HG03457 (cell line): Measurements from ENCODE around the gene FAM193B.

Source experiments
- ATAC-seq: cut with Tn5 transposase; IDR thresholded peaks from one replicate; pipeline ENCODE4 v1.9.1; 2021; ENCODE audit warnings: moderate number of reproducible peaks; ENCODE audit not compliant: unreplicated experiment

FAM193B gene

GRCh38 chr5:177554474-177555111, at the start of gene FAM193B:
TSS of gene FAM193B (minus strand) at chr5:177554563. CDS start at chr5:177554458, 105 bp downstream.
- peak; percentile 67 for ATAC-seq

- no peak for ATAC-seq
These were observed 49.8 kb upstream of the FAM193B start for GRCh38 chr5:177604116-177604521.

- ATAC-seq, result no peak
These were observed 49.3 kb upstream of the FAM193B start for GRCh38 chr5:177603631-177604030.

GRCh38 chr5:177602458-177602830, 48.1 kb upstream of the FAM193B start:
- ATAC-seq, result no peak

GRCh38 chr5:177601577-177602457, 47.5 kb upstream of the FAM193B start:
- no peak for ATAC-seq

- ATAC-seq, result no peak
These were observed 46.8 kb upstream of the FAM193B start for GRCh38 chr5:177601126-177601525.

- no peak for ATAC-seq
These were observed 46.2 kb upstream of the FAM193B start for GRCh38 chr5:177600508-177601018.

GRCh38 chr5:177599731-177600507, 45.6 kb upstream of the FAM193B start, which contains the start of gene B4GALT7:
TSS of gene B4GALT7 (plus strand) at chr5:177600132. CDS start at chr5:177600211, 79 bp downstream.
- ATAC-seq, result peak; percentile 72

- no peak for ATAC-seq
These were observed 44.1 kb upstream of the FAM193B start for GRCh38 chr5:177598477-177598876.

- no peak for ATAC-seq
These were observed 42.4 kb upstream of the FAM193B start for GRCh38 chr5:177596775-177597238.

- ATAC-seq, result no peak
These were observed 41.8 kb upstream of the FAM193B start for GRCh38 chr5:177595991-177596774.

- no peak for ATAC-seq
These were observed 40.7 kb upstream of the FAM193B start for GRCh38 chr5:177595026-177595585.

GRCh38 chr5:177594071-177594470, 39.7 kb upstream of the FAM193B start:
- ATAC-seq, result no peak

- no peak for ATAC-seq
These were observed 39.1 kb upstream of the FAM193B start for GRCh38 chr5:177593511-177593910.

- ATAC-seq, result no peak
These were observed 38.5 kb upstream of the FAM193B start for GRCh38 chr5:177592905-177593304.

GRCh38 chr5:177592010-177592834, 37.9 kb upstream of the FAM193B start, which contains the start of gene TMED9:
TSS of gene TMED9 (plus strand) at chr5:177592203. CDS start at chr5:177592215, 12 bp downstream.
- peak; percentile 85 for ATAC-seq

GRCh38 chr5:177591690-177592009, 37.3 kb upstream of the FAM193B start:
- no peak for ATAC-seq

- no peak for ATAC-seq
These were observed 36.0 kb upstream of the FAM193B start for GRCh38 chr5:177590406-177590805.

- no peak for ATAC-seq
These were observed 34.1 kb upstream of the FAM193B start for GRCh38 chr5:177588413-177588909.
